GM12865 (cell line): ENCODE measurements around the gene EIF4E2.

Experiments used
- DNase-seq: peaks from one replicate; pipeline ENCODE4 v3.0.0; 2010; ENCODE audit warnings: low read depth
- H3K4me3 ChIP-seq: 2 replicates; pipeline ENCODE4 v1.5.1; 2011; ENCODE audit warnings: mild to moderate bottlenecking, low read depth, low read length, control low read depth
- TF ChIP-seq, protein P1 (sequence below): IDR thresholded peaks from 2 replicates; pipeline ENCODE4 v1.5.1; 2011; ENCODE audit warnings: low read length, control low read depth, low read depth, inconsistent platforms; ENCODE audit not compliant: insufficient read depth; ENCODE audit errors: missing control alignments

Gene EIF4E2

GRCh38 chr2:232525791-232526371 lies 24.6 kb upstream of the EIF4E2 start, which contains the start of gene CHRND:
Gene CHRND, plus strand, starts transcription at chr2:232526160. Its CDS starts 56 bp downstream, at chr2:232526216.
- no peak within 1 kb of the TSS for H3K4me3 ChIP-seq
- TF ChIP-seq, protein P1, sequence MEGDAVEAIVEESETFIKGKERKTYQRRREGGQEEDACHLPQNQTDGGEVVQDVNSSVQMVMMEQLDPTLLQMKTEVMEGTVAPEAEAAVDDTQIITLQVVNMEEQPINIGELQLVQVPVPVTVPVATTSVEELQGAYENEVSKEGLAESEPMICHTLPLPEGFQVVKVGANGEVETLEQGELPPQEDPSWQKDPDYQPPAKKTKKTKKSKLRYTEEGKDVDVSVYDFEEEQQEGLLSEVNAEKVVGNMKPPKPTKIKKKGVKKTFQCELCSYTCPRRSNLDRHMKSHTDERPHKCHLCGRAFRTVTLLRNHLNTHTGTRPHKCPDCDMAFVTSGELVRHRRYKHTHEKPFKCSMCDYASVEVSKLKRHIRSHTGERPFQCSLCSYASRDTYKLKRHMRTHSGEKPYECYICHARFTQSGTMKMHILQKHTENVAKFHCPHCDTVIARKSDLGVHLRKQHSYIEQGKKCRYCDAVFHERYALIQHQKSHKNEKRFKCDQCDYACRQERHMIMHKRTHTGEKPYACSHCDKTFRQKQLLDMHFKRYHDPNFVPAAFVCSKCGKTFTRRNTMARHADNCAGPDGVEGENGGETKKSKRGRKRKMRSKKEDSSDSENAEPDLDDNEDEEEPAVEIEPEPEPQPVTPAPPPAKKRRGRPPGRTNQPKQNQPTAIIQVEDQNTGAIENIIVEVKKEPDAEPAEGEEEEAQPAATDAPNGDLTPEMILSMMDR: no peak
- DNase-seq: no peak

GRCh38 chr2:232526372-232526941 lies 24.0 kb upstream of the EIF4E2 start:
- TF ChIP-seq, protein P1: no peak
- no peak overlapping the region for H3K4me3 ChIP-seq
- no peak for DNase-seq

GRCh38 chr2:232527905-232528470 lies 22.5 kb upstream of the EIF4E2 start:
- DNase-seq: no peak
- TF ChIP-seq, protein P1: no peak
- no peak overlapping the region for H3K4me3 ChIP-seq

GRCh38 chr2:232528746-232529460 lies 21.6 kb upstream of the EIF4E2 start:
- TF ChIP-seq, protein P1: no peak
- H3K4me3 ChIP-seq: no peak overlapping the region
- no peak for DNase-seq

- TF ChIP-seq, protein P1: no peak
Measured at GRCh38 chr2:232529806-232530547, 20.5 kb upstream of the EIF4E2 start.

DNA sequence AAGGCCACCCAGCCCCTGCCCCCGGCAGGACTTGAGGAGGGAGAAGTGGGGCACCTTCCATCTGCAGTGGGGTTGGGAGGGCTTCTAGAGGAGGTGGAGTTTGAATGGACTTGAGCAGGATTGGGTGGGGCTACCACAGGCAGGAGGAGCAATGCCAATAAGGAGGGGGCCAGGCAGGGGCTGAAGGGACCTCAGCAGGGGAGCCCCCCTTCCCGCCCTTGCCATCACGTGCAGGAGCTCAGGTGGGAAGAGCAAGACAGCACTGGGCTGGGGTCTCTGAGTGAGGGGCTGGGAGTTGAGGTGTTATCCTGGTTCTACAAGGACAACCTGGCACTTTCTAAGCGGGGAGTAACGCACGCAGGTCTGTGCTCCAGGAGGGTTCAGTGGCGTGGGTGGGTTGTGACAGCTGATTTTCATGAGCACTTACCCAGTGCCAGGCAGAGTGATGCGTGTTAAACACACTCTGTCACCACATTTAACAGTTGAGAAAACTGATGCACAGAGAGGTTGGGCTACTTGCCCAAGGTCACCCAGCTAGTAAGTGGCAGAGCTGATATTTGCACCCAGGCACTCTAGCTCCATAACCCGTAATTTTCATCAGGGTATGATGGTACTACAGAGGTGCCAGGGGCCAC lies 19.7 kb upstream of the EIF4E2 start:
- DNase-seq: no peak
- H3K4me3 ChIP-seq: no peak overlapping the region
- TF ChIP-seq, protein P1: no peak

More at GRCh38 chr2:232529806-232530547, 20.5 kb upstream of the EIF4E2 start:
- DNase-seq: no peak
- no peak overlapping the region for H3K4me3 ChIP-seq
